Gastroesophageal sphincter (tissue), 4 donors: ENCODE data around the gene TRAF2. TPM values are rescaled to one million over a fixed set of nuclear protein-coding genes. Genes with fewer than 3 reads are reported as not detected.

Experiments
- ATAC-seq: fragments of 150-250 bp; one replicate; pipeline ENCODE4 v1.9.1; 2016; ENCODE audit warnings: mild to moderate bottlenecking, moderate library complexity
- H3K27ac ChIP-seq, 4 donors: fragments of 200-600 bp; sonication (generic) in 3 of 4; 1 replicate in 3 of 4; 2 replicates in 1 of 4; pipeline ENCODE4 v1.5.1; 2016 to 2019
- H3K27me3 ChIP-seq: fragments of 200-600 bp; sonication (generic); one replicate; pipeline ENCODE4 v1.5.1; 2019
- H3K36me3 ChIP-seq, 2 donors: fragments of 200-600 bp; sonication (generic); one replicate each; pipeline ENCODE4 v1.5.1; 2019; ENCODE audit warnings: control low read depth in 1 of 2
- H3K4me1 ChIP-seq, 3 donors: fragments of 200-600 bp; sonication (generic); 1 replicate in 2 of 3; 2 replicates in 1 of 3; pipeline ENCODE4 v1.5.1; 2016 to 2019; ENCODE audit warnings: control low read depth in 2 of 3
- H3K4me3 ChIP-seq, 2 donors: fragments of 200-600 bp; sonication (generic); one replicate each; pipeline ENCODE4 v1.5.1; 2019; ENCODE audit warnings: mild to moderate bottlenecking in 1 of 2, moderate library complexity in 1 of 2
- H3K9me3 ChIP-seq, 3 donors: fragments of 200-600 bp; sonication (generic); one replicate each; pipeline ENCODE4 v1.5.1; 2017 to 2019; ENCODE audit warnings: control low read depth in 2 of 3
- CTCF ChIP-seq, 4 experiments: fragments of 200-600 bp in 2 of 4; fragments of 450-650 bp in 2 of 4; sonication (generic) in 1 of 4; IDR thresholded peaks; one replicate each; pipeline ENCODE4 v1.5.1; 2017 to 2019; ENCODE audit warnings: antibody characterized with exemption in 4 of 4, mild to moderate bottlenecking in 2 of 4, moderate library complexity in 2 of 4
- EP300 ChIP-seq: sonication (generic); formaldehyde crosslinking; IDR thresholded peaks from one replicate; pipeline ENCODE4 v1.6.1; 2017; ENCODE audit warnings: antibody characterized with exemption, mild to moderate bottlenecking
- POLR2A ChIP-seq, 2 donors: fragments of 450-650 bp; IDR thresholded peaks; one replicate each; pipeline ENCODE4 v1.6.1; 2017; ENCODE audit warnings: antibody characterized with exemption in 2 of 2, mild to moderate bottlenecking in 2 of 2, moderate library complexity in 1 of 2
- POLR2AphosphoS5 ChIP-seq: sonication (generic); formaldehyde crosslinking; IDR thresholded peaks from one replicate; pipeline ENCODE4 v1.6.1; 2017; ENCODE audit warnings: antibody characterized with exemption
- WGBS, 2 donors: methylation state at CpG; one replicate each; pipeline ENCODE4 v1.1.5; 2018; ENCODE audit warnings: low coverage in 1 of 2; 5-methylcytosine and 5-hydroxymethylcytosine counted together
- total RNA-seq, 4 donors: library from RNA; depleted of rRNA; stranded (reverse); fragments of >200 nt; gene quantifications; one replicate each; pipeline ENCODE4 v1.1.0, GENCODE V29; 2016

Gene TRAF2
- total RNA-seq, 4 donors from 2014 or later: 3.8 to 17.1 (median 11.1) TPM

GRCh38 chr9:136854842-136855460, 31.4 kb upstream of the TRAF2 start:
- Histone ChIP-seq H3K27me3 (no peaks in the 10 kb centered on the region), H3K9me3 (no peaks in the 10 kb centered on the region), H3K27ac (no peak overlapping the region), H3K36me3 (peaks cover 0 to 17% of the 10 kb centered on the region in 2 donors), H3K4me1 (peaks cover 0 to 33% (median 10%) of the 10 kb centered on the region in 3 donors), H3K4me3 (no peak overlapping the region)
- ATAC-seq: no peak
- no peak for TF ChIP-seq CTCF (IDR thresholded peaks at IDR 0.05)
- no peak for TF ChIP-seq POLR2A (IDR thresholded peaks at IDR 0.05)
- TF ChIP-seq EP300: no peak
- TF ChIP-seq POLR2AphosphoS5: no peak
- WGBS, 2 donors: no CpG with 5 or more reads among the region's 23 CpGs

- H3K36me3 ChIP-seq: peaks cover 0 to 21% of the 10 kb centered on the region in 2 donors
- no peak for ATAC-seq
- TF ChIP-seq POLR2AphosphoS5 (no peak), CTCF (IDR thresholded peaks at IDR 0.05) (no peak), POLR2A (IDR thresholded peaks at IDR 0.05) (no peak), EP300 (no peak)
- H3K27ac ChIP-seq: no peak overlapping the region
- 56% methylated on average over 5 of the region's 26 CpGs; no CpG with 5 or more reads in 1 of the 2 donors for WGBS, 2 donors
- no peak overlapping the region for H3K4me3 ChIP-seq
- peaks cover 0 to 27% (median 4%) of the 10 kb centered on the region in 3 donors for H3K4me1 ChIP-seq
- H3K27me3 ChIP-seq: no peaks in the 10 kb centered on the region
- H3K9me3 ChIP-seq: no peaks in the 10 kb centered on the region
Measured at GRCh38 chr9:136855461-136856078, 30.7 kb upstream of the TRAF2 start.

GRCh38 chr9:136856079-136856476, 30.2 kb upstream of the TRAF2 start:
- Histone ChIP-seq H3K36me3 (peaks cover 0 to 21% of the 10 kb centered on the region in 2 donors), H3K9me3 (no peaks in the 10 kb centered on the region), H3K4me3 (no peak overlapping the region), H3K4me1 (peaks cover 0 to 21% (median 4%) of the 10 kb centered on the region in 3 donors), H3K27me3 (no peaks in the 10 kb centered on the region), H3K27ac (no peak overlapping the region)
- TF ChIP-seq EP300: no peak
- no peak for TF ChIP-seq CTCF (IDR thresholded peaks at IDR 0.05)
- TF ChIP-seq POLR2AphosphoS5: no peak
- TF ChIP-seq POLR2A (IDR thresholded peaks at IDR 0.05): no peak
- no peak for ATAC-seq
- WGBS, 2 donors: no CpG with 5 or more reads among the region's 15 CpGs

GRCh38 chr9:136856541-136857141, 29.7 kb upstream of the TRAF2 start:
- no peak for ATAC-seq
- no peaks in the 10 kb centered on the region for H3K9me3 ChIP-seq
- WGBS, 2 donors: no CpG with 5 or more reads among the region's 14 CpGs
- no peaks in the 10 kb centered on the region for H3K27me3 ChIP-seq
- H3K36me3 ChIP-seq: peaks cover 0 to 21% of the 10 kb centered on the region in 2 donors
- H3K27ac ChIP-seq: no peak overlapping the region
- no peak for TF ChIP-seq CTCF (IDR thresholded peaks at IDR 0.05)
- no peak for TF ChIP-seq POLR2AphosphoS5
- no peak for TF ChIP-seq EP300
- peaks cover 0 to 16% (median 4%) of the 10 kb centered on the region in 3 donors for H3K4me1 ChIP-seq
- no peak overlapping the region for H3K4me3 ChIP-seq
